NT2/D1 (cell line): Measurements from ENCODE around the gene IDH3A.

Experiments used
- SUZ12 ChIP-seq: IDR thresholded peaks from 2 replicates; pipeline ENCODE4 v1.6.1; 2011; ENCODE audit not compliant: insufficient read length, insufficient read depth; ENCODE audit errors: extremely low read depth
- YY1 ChIP-seq: IDR thresholded peaks from 2 replicates; pipeline ENCODE4 v1.6.1; 2011; ENCODE audit not compliant: insufficient read length, insufficient read depth
- ZNF274 ChIP-seq: IDR thresholded peaks from 2 replicates; pipeline ENCODE4 v1.6.1; 2011; ENCODE audit warnings: mild to moderate bottlenecking, low read depth, low read length

GRCh38 chr15:78203346-78204225 is 54.4 kb downstream of the IDH3A start:
- no peak for TF ChIP-seq YY1
- no peak for TF ChIP-seq ZNF274
- TF ChIP-seq SUZ12, result no peak
